GM13976 (cell line): ENCODE measurements around the gene CNGA3.

Experiments
- DNase-seq: peaks from one replicate; pipeline ENCODE4 v3.0.0; 2012; ENCODE audit warnings: low spot score
- CTCF ChIP-seq: IDR thresholded peaks from 2 replicates; pipeline ENCODE4 v1.5.1; 2012; ENCODE audit warnings: borderline replicate concordance, mild to moderate bottlenecking; ENCODE audit not compliant: insufficient read depth; ENCODE audit errors: extremely low read depth, missing control alignments, control extremely low read depth
- in situ Hi-C: fragments of 300-500 bp; cut with MboI; formaldehyde crosslinking; loops from one replicate; pipeline ENCODE4 v1.12.0; 2022; ENCODE audit warnings: low sequenced_read_pairs, mixed read lengths, inconsistent platforms; ENCODE audit not compliant: unreplicated experiment

Gene CNGA3

DNA sequence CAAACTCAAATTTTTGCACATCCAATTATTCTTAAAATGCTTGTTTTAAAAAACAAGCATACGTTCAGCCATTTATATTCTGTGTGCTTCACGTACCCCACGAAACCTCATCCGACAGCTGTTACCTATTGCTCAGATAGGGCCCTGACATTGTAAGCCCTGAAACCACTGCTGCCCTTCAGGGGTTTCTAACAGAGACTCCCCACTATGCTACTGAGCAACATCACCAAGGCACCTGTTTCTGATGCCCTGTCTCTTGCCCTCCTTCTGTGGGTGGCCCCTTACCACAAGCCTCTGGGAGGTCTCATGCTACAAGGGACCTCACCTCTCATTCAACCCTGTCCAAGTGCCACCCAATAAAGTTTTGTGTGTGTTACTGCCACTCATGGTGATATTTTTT, 18.5 kb upstream of the CNGA3 start:
- no peak for TF ChIP-seq CTCF
- in situ Hi-C loops: no loop called here

DNA sequence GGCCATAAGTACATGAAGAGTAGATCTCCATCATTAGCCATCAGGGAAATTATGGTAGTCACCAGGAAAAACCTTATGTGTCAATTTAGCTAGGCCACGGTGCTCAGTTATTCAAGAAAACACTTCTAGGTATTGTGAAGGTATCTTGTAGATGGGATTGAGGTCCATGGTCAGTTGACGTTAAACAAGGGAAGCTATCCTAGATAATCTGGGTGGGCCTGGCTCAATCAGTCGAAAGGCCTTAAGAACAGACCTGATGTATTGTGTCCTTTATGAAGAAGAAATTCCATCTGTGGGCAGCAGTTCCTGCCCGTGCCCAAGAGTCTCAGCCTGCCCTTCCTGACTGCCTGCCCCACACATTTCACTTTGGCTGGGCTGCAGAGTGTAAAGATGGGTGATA, 16.7 kb upstream of the CNGA3 start:
- DNase-seq: no peak
- in situ Hi-C loops: no loop called here
- no peak for TF ChIP-seq CTCF

More for the DNA sequence above, 18.5 kb upstream of the CNGA3 start:
- no peak for DNase-seq

DNA sequence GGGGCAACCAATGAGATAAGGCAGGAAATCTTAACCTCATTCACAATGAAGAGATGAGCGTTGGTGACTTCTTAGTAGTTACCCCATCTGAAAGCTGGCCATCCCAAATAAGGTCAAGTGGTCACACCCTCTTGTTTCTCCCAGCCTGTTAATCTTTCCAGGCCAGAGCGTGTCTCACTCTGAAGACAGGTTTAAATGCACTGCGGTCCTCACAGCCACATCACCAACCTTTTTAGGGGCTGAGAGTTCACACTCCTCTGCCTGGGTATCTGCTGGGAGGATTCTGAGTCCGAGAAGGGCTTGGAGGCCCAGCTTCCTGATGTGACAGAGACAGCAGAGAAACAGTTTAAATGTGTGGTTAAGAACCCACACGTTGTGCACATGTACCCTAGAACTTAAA, 13.3 kb upstream of the CNGA3 start:
- no peak for DNase-seq
- TF ChIP-seq CTCF: no peak
- in situ Hi-C loops: no loop called here

DNA sequence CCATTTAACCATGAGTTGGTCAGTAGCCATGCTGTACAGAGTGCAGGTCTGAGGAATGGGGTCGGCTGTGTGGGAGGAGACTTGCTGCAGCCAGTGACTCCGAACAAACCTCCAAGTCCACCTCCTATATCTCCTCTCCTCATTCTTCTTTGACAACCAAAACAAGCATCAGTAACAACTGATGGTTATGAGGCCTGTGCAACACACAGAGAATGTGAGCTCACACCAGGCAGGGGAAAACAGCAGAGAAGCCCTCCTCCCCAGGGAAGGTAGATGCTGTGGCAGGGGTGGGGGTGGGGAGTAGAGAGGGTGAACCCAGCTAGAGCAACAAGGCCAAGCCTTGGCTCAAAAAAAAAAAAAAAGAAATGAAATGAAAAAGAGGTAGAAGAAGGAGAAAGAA, 12.3 kb upstream of the CNGA3 start:
- in situ Hi-C loops: no loop called here
- TF ChIP-seq CTCF: no peak
- DNase-seq: no peak

DNA sequence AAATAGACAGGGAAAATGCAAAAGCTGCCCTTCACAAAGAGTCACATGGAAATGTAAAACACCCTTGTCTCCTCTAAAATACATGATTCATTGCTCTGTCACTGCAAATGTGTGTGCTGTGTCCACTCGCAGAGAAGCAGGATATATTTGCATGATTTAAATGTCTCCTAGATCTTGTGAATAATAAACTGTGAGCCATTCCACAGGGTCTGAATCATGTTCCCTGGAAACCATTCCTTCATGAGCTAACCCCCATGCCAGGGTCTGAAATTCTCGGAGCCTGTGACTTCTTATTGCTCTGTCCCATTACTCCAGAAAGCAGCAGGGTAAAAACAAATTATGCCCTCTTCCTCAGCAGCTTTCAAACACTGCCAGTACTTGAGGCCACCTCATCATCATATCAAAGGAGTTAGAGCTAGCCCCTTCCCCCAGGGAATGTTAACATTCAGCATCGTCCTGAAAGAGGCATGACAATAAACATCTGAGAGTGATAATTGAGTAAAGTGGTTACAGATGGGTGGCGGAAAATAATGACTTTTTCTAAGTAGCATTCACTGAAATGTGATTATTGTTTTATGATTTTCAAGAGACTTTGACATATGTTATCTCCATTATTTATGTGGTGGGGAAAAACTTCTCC, 11.7 kb upstream of the CNGA3 start:
- in situ Hi-C loops: no loop called here
- DNase-seq: no peak
- no peak for TF ChIP-seq CTCF

DNA sequence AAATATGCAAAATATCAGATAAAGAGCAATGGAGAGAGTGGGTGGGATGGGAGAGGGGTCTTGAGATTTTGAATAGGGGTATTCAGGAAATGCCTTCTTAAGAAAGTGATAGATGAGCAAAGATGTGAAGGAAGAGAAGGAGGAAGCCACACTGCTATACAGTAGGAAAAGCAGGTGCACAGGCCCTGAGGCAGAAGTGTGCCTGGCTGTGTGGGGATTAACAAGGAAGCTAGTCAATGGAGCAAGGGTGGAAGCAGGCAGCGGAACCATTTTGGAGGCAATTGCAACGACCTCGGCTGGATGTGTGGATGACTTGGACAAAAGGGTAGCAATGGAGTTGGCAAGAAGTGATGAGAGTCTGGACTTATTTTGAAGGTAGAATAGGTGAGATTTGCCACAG, 11.0 kb upstream of the CNGA3 start:
- TF ChIP-seq CTCF: no peak
- DNase-seq: no peak
- in situ Hi-C loops: no loop called here
